22Rv1 (cell line): ENCODE results near the gene CD101.

Experiments
- CTCF ChIP-seq: fragments of 450-650 bp; IDR thresholded peaks from 2 replicates; pipeline ENCODE4 v1.5.1; 2017; ENCODE audit warnings: mild to moderate bottlenecking
- ZFX ChIP-seq: fragments of 450-650 bp; IDR thresholded peaks from 2 replicates; pipeline ENCODE4 v1.6.1; 2017; ENCODE audit warnings: antibody characterized with exemption, borderline replicate concordance

GRCh38 chr1:116989835-116990234, 11.7 kb upstream of the CD101 start:
- TF ChIP-seq CTCF (no peak), ZFX (no peak)
